IMR-90 (cell line): ENCODE measurements around the gene ADPRS. TPM values are rescaled to one million over a fixed set of nuclear protein-coding genes. Genes with fewer than 3 reads are reported as not detected.
A peak's percentile ranks its signal among the peaks of the same experiment; 100 is the strongest.

Experiments
- ATAC-seq: fragments of 200-7000 bp; cut with Tn5 transposase; 2 replicates; pipeline ENCODE4 v1.9.1; 2020; ENCODE audit warnings: low read depth, mild to moderate bottlenecking, moderate library complexity
- BruUV-seq: library from RNA; stranded (reverse); fragments of 400-500 nt; replicated peaks from 2 replicates; lab custom pipeline; 2021; lab: Mats Ljungman, UMichigan
- CTCF ChIA-PET: fragments of 300-600 bp; formaldehyde crosslinking; extraction: SDS; loops from one replicate; lab custom pipeline; 2021; ENCODE audit warnings: antibody characterized with exemption; lab: Yijun Ruan, JAX
- POLR2A ChIA-PET: fragments of 300-600 bp; sonication (Branson Sonifier 250); formaldehyde crosslinking; loops from one replicate; lab custom pipeline; 2022; ENCODE audit warnings: antibody characterized with exemption; ENCODE audit not compliant: unreplicated experiment; lab: Charles Lee
- DNase-seq: peaks from one replicate; pipeline ENCODE4 v3.0.0; 2013
- H2AFZ ChIP-seq: replicated peaks from 2 replicates; pipeline ENCODE3; 2013; ENCODE audit warnings: low read length, mild to moderate bottlenecking; ENCODE audit not compliant: poor library complexity
- H2AK5ac ChIP-seq: 2 replicates; pipeline ENCODE4 v1.6.1; 2013; ENCODE audit warnings: low read depth, low read length, inconsistent platforms
- H2AK9ac ChIP-seq: replicated peaks from 2 replicates; pipeline ENCODE3; 2013; ENCODE audit warnings: mild to moderate bottlenecking, low read depth, low read length, moderate library complexity; ENCODE audit not compliant: poor library complexity
- H2BK120ac ChIP-seq: 2 replicates; pipeline ENCODE4 v1.6.1; 2013; ENCODE audit warnings: low read depth, low read length, inconsistent platforms
- H2BK15ac ChIP-seq: 3 replicates; pipeline ENCODE4 v1.6.1; 2013; ENCODE audit warnings: low read depth, low read length, inconsistent platforms
- H2BK20ac ChIP-seq: 2 replicates; pipeline ENCODE4 v1.6.1; 2013; ENCODE audit warnings: low read depth, mild to moderate bottlenecking, inconsistent platforms, low read length, moderate library complexity
- H2BK5ac ChIP-seq: 2 replicates; pipeline ENCODE4 v1.6.1; 2013; ENCODE audit warnings: mild to moderate bottlenecking, low read depth, low read length, inconsistent platforms; ENCODE audit not compliant: poor library complexity, severe bottlenecking
- H3K14ac ChIP-seq: replicated peaks from 2 replicates; pipeline ENCODE4 v1.6.1; 2013; ENCODE audit warnings: low read depth, low read length, inconsistent platforms
- H3K18ac ChIP-seq: 2 replicates; pipeline ENCODE4 v1.6.1; 2013; ENCODE audit warnings: low read depth, low read length, control low read depth
- H3K23ac ChIP-seq: 2 replicates; pipeline ENCODE4 v1.6.1; 2013; ENCODE audit warnings: low read depth, low read length, inconsistent platforms
- H3K27ac ChIP-seq: 2 replicates; pipeline ENCODE4 v1.5.1; 2013; ENCODE audit warnings: mild to moderate bottlenecking, control low read depth, low read length; ENCODE audit not compliant: insufficient read depth
- H3K27me3 ChIP-seq: 2 replicates; pipeline ENCODE4 v1.6.1; 2013; ENCODE audit warnings: low read length; ENCODE audit not compliant: control insufficient read depth, insufficient read depth
- H3K36me3 ChIP-seq: 2 replicates; pipeline ENCODE4 v1.6.1; 2013; ENCODE audit warnings: low read length, mixed read lengths; ENCODE audit not compliant: control insufficient read depth, insufficient read depth
- H3K4ac ChIP-seq: 2 replicates; pipeline ENCODE4 v1.6.1; 2013; ENCODE audit warnings: low read depth, low read length, inconsistent platforms
- H3K4me1 ChIP-seq: 2 replicates; pipeline ENCODE4 v1.6.1; 2013; ENCODE audit warnings: low read length, mixed read lengths; ENCODE audit not compliant: control insufficient read depth, insufficient read depth
- H3K4me2 ChIP-seq: 2 replicates; pipeline ENCODE4 v1.6.1; 2013; ENCODE audit warnings: low read depth, mild to moderate bottlenecking, control low read depth, low read length, moderate library complexity
- H3K4me3 ChIP-seq: 2 replicates; pipeline ENCODE4 v1.5.1; 2013; ENCODE audit warnings: low read depth, mild to moderate bottlenecking, control low read depth, low read length, moderate library complexity; ENCODE audit not compliant: insufficient read depth
- H3K56ac ChIP-seq: 2 replicates; pipeline ENCODE4 v1.6.1; 2013; ENCODE audit warnings: low read length, inconsistent platforms; ENCODE audit not compliant: insufficient read depth; ENCODE audit errors: extremely low read depth
- H3K79me1 ChIP-seq, 2 experiments: 2 replicates each; pipeline ENCODE4 v1.6.1; 2013; ENCODE audit warnings: low read length in 2 of 2, inconsistent platforms in 1 of 2, low read depth in 1 of 2
- H3K9ac ChIP-seq: 2 replicates; pipeline ENCODE4 v1.6.1; 2013; ENCODE audit warnings: low read depth, low read length, control low read depth
- H3K9me1 ChIP-seq: 2 replicates; pipeline ENCODE4 v1.6.1; 2013; ENCODE audit warnings: low read length, inconsistent platforms; ENCODE audit not compliant: insufficient read depth
- H3K9me3 ChIP-seq: 2 replicates; pipeline ENCODE4 v1.6.1; 2013; ENCODE audit warnings: low read length; ENCODE audit not compliant: control insufficient read depth, insufficient read depth
- H4K20me1 ChIP-seq: 2 replicates; pipeline ENCODE4 v1.6.1; 2013; ENCODE audit warnings: low read length, inconsistent platforms; ENCODE audit not compliant: insufficient read depth
- H4K5ac ChIP-seq: 2 replicates; pipeline ENCODE4 v1.6.1; 2013; ENCODE audit warnings: mild to moderate bottlenecking, low read depth, low read length, control low read depth
- H4K8ac ChIP-seq, 2 experiments: 2 replicates each; pipeline ENCODE4 v1.6.1; 2013; ENCODE audit warnings: low read depth in 2 of 2, low read length in 2 of 2, control low read depth in 1 of 2, inconsistent platforms in 1 of 2
- H4K91ac ChIP-seq: 2 replicates; pipeline ENCODE4 v1.6.1; 2013; ENCODE audit warnings: low read depth, low read length, inconsistent platforms; ENCODE audit not compliant: insufficient read depth
- BHLHE40 ChIP-seq: fragments of 150-350 bp; IDR thresholded peaks from 2 replicates; pipeline ENCODE4 v1.6.1; 2016; ENCODE audit warnings: mild to moderate bottlenecking, low read depth, low read length
- CEBPB ChIP-seq: IDR thresholded peaks from 2 replicates; pipeline ENCODE4 v1.6.1; 2012; ENCODE audit warnings: low read depth, low read length, improper control_type of control experiment
- CHD1 ChIP-seq: IDR thresholded peaks from 2 replicates; pipeline ENCODE4 v1.6.1; 2012; ENCODE audit warnings: low read depth, low read length, improper control_type of control experiment
- MAZ ChIP-seq: IDR thresholded peaks from 2 replicates; pipeline ENCODE4 v1.6.1; 2012; ENCODE audit warnings: low read depth, mild to moderate bottlenecking, low read length, improper control_type of control experiment, moderate library complexity, borderline replicate concordance
- NFE2L2 ChIP-seq: fragments of 150-350 bp; IDR thresholded peaks from 2 replicates; pipeline ENCODE4 v1.6.1; 2016; ENCODE audit warnings: low read depth, mild to moderate bottlenecking, low read length
- POLR2A ChIP-seq: IDR thresholded peaks from 2 replicates; pipeline ENCODE4 v1.6.1; 2012; ENCODE audit warnings: mild to moderate bottlenecking, low read depth, low read length
- USF2 ChIP-seq: fragments of 150-350 bp; IDR thresholded peaks from 2 replicates; pipeline ENCODE4 v1.6.1; 2017; ENCODE audit warnings: mild to moderate bottlenecking, antibody characterized with exemption, low read length, low read depth
- WGBS, 2 experiments: methylation state at CpG; one replicate each; pipeline versions ENCODE4 v1.1.5 to v1.1.7; 2013; ENCODE audit warnings: missing lambda C conversion rate in 2 of 2; ENCODE audit not compliant: insufficient read length in 1 of 2; ENCODE audit errors: extremely low coverage in 2 of 2; 5-methylcytosine and 5-hydroxymethylcytosine counted together
- dilution Hi-C: fragments of 300-500 bp; cut with HindIII; formaldehyde crosslinking; loops from one replicate; pipeline ENCODE4 v1.14.3; 2018; ENCODE audit warnings: low sequenced_read_pairs; ENCODE audit not compliant: unreplicated experiment
- in situ Hi-C: fragments of 300-500 bp; cut with MboI; formaldehyde crosslinking; loops from 3 replicates; pipeline ENCODE4 v1.14.3; 2019; ENCODE audit warnings: low sequenced_read_pairs, inconsistent platforms, mixed read lengths
- intact Hi-C: fragments of 100-400 bp; cut with micrococcal nuclease; formaldehyde crosslinking; loops from 2 replicates; pipeline ENCODE4 v1.10.0; 2022
- polyA plus RNA-seq, 3 experiments: library from polyadenylated mRNA; depleted of rRNA; stranded (reverse); fragments of >200 nt; gene quantifications; 2 replicates each; pipeline ENCODE4 v1.2.3, GENCODE V29; 2012; ENCODE audit warnings: low replicate concordance in 1 of 3
- total RNA-seq: library from RNA; depleted of rRNA; stranded (reverse); fragments of >200 nt; gene quantifications from 2 replicates; pipeline ENCODE4 v1.2.3, GENCODE V29; 2012

ADPRS gene
- total and polyA plus RNA-seq, 2 of the 4 experiments (the other 2 are of a cell fraction): 31.0 to 37.2 TPM

GRCh38 chr1:36126797-36127500 is 38.3 kb downstream of the ADPRS start (continued):
- TF ChIP-seq NFE2L2: no peak

GRCh38 chr1:36128126-36128904 is 39.6 kb downstream of the ADPRS start:
- H4K91ac ChIP-seq: no peak overlapping the region
- BruUV-seq: no TSS peak
- H2AK5ac ChIP-seq: no peak overlapping the region
- no peak overlapping the region for H3K9ac ChIP-seq
- dilution Hi-C loops: no loop called here
- TF ChIP-seq CHD1: no peak
- TF ChIP-seq POLR2A: no peak
- no peak for TF ChIP-seq MAZ
- no peak for TF ChIP-seq BHLHE40
- TF ChIP-seq CEBPB: peak; percentile 54; the same call in 1 of the 2 replicates
- no peak for TF ChIP-seq NFE2L2
- no peak for TF ChIP-seq USF2
- peak; percentile 53 for DNase-seq
- H3K56ac ChIP-seq: no peak overlapping the region
- no peak overlapping the region for H3K18ac ChIP-seq
- intact Hi-C loops: no loop called here
- no peak overlapping the region for H4K5ac ChIP-seq
- no peaks in the 10 kb centered on the region for H3K9me3 ChIP-seq
- no peak overlapping the region for H2BK20ac ChIP-seq
- no peak overlapping the region for H4K8ac ChIP-seq
- H3K4ac ChIP-seq: no peak overlapping the region
- H2AK9ac ChIP-seq: peak overlapping the region; percentile 68
- H3K14ac ChIP-seq: no peak overlapping the region
- no peaks in the 10 kb centered on the region for H4K20me1 ChIP-seq
- no peak overlapping the region for H3K4me2 ChIP-seq
- no peaks in the 10 kb centered on the region for H3K79me1 ChIP-seq
- ChIA-PET CTCF (interaction anchor here (0.6 to 0.7 kb wide), 2 partner anchors 9 to 14 kb away, joined by 3 to 7 read pairs; no protein-coding TSS in a partner anchor), POLR2A (no interaction called here)
- WGBS, 2 experiments: 88% methylated on average over 5 of the region's 11 CpGs; no CpG with 5 or more reads in 1 of the 2 experiments
- H2BK120ac ChIP-seq: no peak overlapping the region
- H3K27ac ChIP-seq: no peak overlapping the region
- no peak overlapping the region for H2BK5ac ChIP-seq
- no peak overlapping the region for H2BK15ac ChIP-seq
- ATAC-seq: no peak
- H3K27me3 ChIP-seq: peaks cover 27% of the 10 kb centered on the region
- H3K4me3 ChIP-seq: no peak overlapping the region
- in situ Hi-C loops: no loop called here
- peaks cover 1% of the 10 kb centered on the region; the same call in 1 of the 2 replicates for H3K4me1 ChIP-seq
- H3K23ac ChIP-seq: no peak overlapping the region
- H3K36me3 ChIP-seq: no peaks in the 10 kb centered on the region
- no peak overlapping the region for H2AFZ ChIP-seq
- H3K9me1 ChIP-seq: peaks cover 1% of the 10 kb centered on the region; the same call in 1 of the 2 replicates
